Skeletal muscle tissue (tissue), 4 donors: ENCODE data around the gene ABCA6. TPM values are rescaled to one million over a fixed set of nuclear protein-coding genes. Genes with fewer than 3 reads are reported as not detected.

ENCODE experiments used
- H3K27ac ChIP-seq: one replicate; pipeline ENCODE4 v1.7.0; 2013; ENCODE audit warnings: mild to moderate bottlenecking, low read depth, low read length, inconsistent platforms
- H3K27me3 ChIP-seq, 3 donors: one replicate each; pipeline ENCODE4 v1.7.0; 2013; ENCODE audit warnings: low read length in 3 of 3; ENCODE audit not compliant: control insufficient read depth in 3 of 3, insufficient read depth in 3 of 3
- H3K36me3 ChIP-seq, 3 donors: one replicate each; pipeline ENCODE4 v1.7.0; 2013; ENCODE audit warnings: low read length in 3 of 3; ENCODE audit not compliant: control insufficient read depth in 3 of 3, insufficient read depth in 3 of 3
- H3K4me1 ChIP-seq, 3 donors: one replicate each; pipeline ENCODE4 v1.7.0; 2013; ENCODE audit warnings: low read length in 3 of 3, mild to moderate bottlenecking in 3 of 3; ENCODE audit not compliant: control insufficient read depth in 3 of 3, insufficient read depth in 3 of 3
- H3K4me3 ChIP-seq, 3 donors: one replicate each; pipeline ENCODE4 v1.7.0; 2013; ENCODE audit warnings: low read length in 3 of 3
- H3K9ac ChIP-seq, 3 donors: one replicate each; pipeline ENCODE4 v1.7.0; 2013; ENCODE audit warnings: low read length in 3 of 3, mild to moderate bottlenecking in 3 of 3, moderate library complexity in 2 of 3, low read depth in 1 of 3
- H3K9me3 ChIP-seq, 3 donors: one replicate each; pipeline ENCODE4 v1.7.0; 2013; ENCODE audit warnings: low read length in 3 of 3; ENCODE audit not compliant: control insufficient read depth in 3 of 3
- total RNA-seq: library from RNA; depleted of rRNA; stranded (reverse); fragments of >200 nt; gene quantifications from one replicate; pipeline ENCODE4 v1.2.3, GENCODE V29; 2014
- donor health status: Osteomylitis.

Gene ABCA6
- total RNA-seq, 1 donor from 2014 or later: 31.8 TPM

GRCh38 chr17:69064476-69064875, 77.2 kb downstream of the ABCA6 start:
- Histone ChIP-seq H3K4me1 (no peaks in the 10 kb centered on the region), H3K4me3 (no peak overlapping the region), H3K27me3 (no peaks in the 10 kb centered on the region), H3K36me3 (peaks cover 0 to 5% (median 2%) of the 10 kb centered on the region in 3 donors), H3K9me3 (no peaks in the 10 kb centered on the region), H3K9ac (no peak overlapping the region), H3K27ac (no peak overlapping the region)

- H3K9ac ChIP-seq: no peak overlapping the region
- no peaks in the 10 kb centered on the region for H3K27me3 ChIP-seq
- H3K4me3 ChIP-seq: no peak overlapping the region
- H3K27ac ChIP-seq: no peak overlapping the region
- peaks cover 0 to 1% (median 0%) of the 10 kb centered on the region in 3 donors for H3K9me3 ChIP-seq
- peaks cover 0 to 2% (median 1%) of the 10 kb centered on the region in 3 donors for H3K36me3 ChIP-seq
- no peaks in the 10 kb centered on the region for H3K4me1 ChIP-seq
These were observed 77.7 kb downstream of the ABCA6 start for GRCh38 chr17:69064001-69064400.

GRCh38 chr17:69062860-69063581, 78.7 kb downstream of the ABCA6 start:
- H3K27ac ChIP-seq: no peak overlapping the region
- no peak overlapping the region for H3K9ac ChIP-seq
- peaks cover 0 to 2% (median 0%) of the 10 kb centered on the region in 3 donors for H3K36me3 ChIP-seq
- no peaks in the 10 kb centered on the region for H3K27me3 ChIP-seq
- no peak overlapping the region for H3K4me3 ChIP-seq
- no peaks in the 10 kb centered on the region for H3K4me1 ChIP-seq
- H3K9me3 ChIP-seq: peaks cover 0 to 2% (median 0%) of the 10 kb centered on the region in 3 donors

GRCh38 chr17:69061721-69062556, 79.8 kb downstream of the ABCA6 start:
- H3K27ac ChIP-seq: no peak overlapping the region

GRCh38 chr17:69060822-69061221, 80.9 kb downstream of the ABCA6 start, which contains the start of gene ABCA9:
ABCA9 (minus strand) TSS chr17:69060927; CDS start chr17:69051126, 9,801 bp downstream.
- H3K27me3 ChIP-seq: no peaks in the 10 kb centered on the region
- peak within 1 kb of the TSS in 1 of 3 donors; percentile 46 for H3K4me3 ChIP-seq
- no peak within 1 kb of the TSS for H3K27ac ChIP-seq
- no peaks in the 10 kb centered on the region for H3K4me1 ChIP-seq
- no peak within 1 kb of the TSS for H3K9ac ChIP-seq
- peaks cover 0 to 2% (median 0%) of the 10 kb centered on the region in 3 donors for H3K36me3 ChIP-seq
- H3K9me3 ChIP-seq: peaks cover 0 to 4% (median 0%) of the 10 kb centered on the region in 3 donors

More at GRCh38 chr17:69061721-69062556, 79.8 kb downstream of the ABCA6 start:
- no peak overlapping the region for H3K9ac ChIP-seq
- H3K4me3 ChIP-seq: no peak overlapping the region
- no peaks in the 10 kb centered on the region for H3K27me3 ChIP-seq
- H3K9me3 ChIP-seq: peaks cover 0 to 2% (median 0%) of the 10 kb centered on the region in 3 donors
- no peaks in the 10 kb centered on the region for H3K4me1 ChIP-seq
- H3K36me3 ChIP-seq: peaks cover 0 to 3% (median 0%) of the 10 kb centered on the region in 3 donors

- no peaks in the 10 kb centered on the region for H3K4me1 ChIP-seq
- no peaks in the 10 kb centered on the region for H3K27me3 ChIP-seq
- H3K4me3 ChIP-seq: peak overlapping the region in 1 of 3 donors; percentile 46
- H3K9me3 ChIP-seq: peaks cover 0 to 4% (median 0%) of the 10 kb centered on the region in 3 donors
- H3K9ac ChIP-seq: no peak overlapping the region
- peaks cover 0 to 2% (median 0%) of the 10 kb centered on the region in 3 donors for H3K36me3 ChIP-seq
- no peak overlapping the region for H3K27ac ChIP-seq
These were observed 82.1 kb downstream of the ABCA6 start for GRCh38 chr17:69059458-69060175.

DNA sequence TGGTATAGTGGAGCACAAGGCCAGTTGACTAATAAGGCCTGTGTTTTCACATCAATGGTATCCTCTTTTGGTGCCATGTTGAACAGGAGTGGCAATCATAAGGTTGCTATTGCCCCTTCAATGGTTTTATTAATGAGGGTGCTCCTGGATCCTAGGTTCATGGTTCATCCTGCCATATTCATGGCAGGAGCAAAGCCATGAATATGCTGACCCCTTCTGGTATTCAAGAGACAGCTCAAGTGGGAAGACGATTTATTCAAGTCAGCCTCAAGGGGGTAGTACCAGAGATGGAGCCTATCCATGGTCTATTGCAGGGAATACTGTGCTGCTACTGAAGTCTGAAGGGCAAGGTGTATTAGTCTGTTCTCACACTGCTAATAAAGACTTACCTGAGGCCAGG, 83.5 kb downstream of the ABCA6 start:
- Histone ChIP-seq H3K4me1 (no peaks in the 10 kb centered on the region), H3K9ac (no peak overlapping the region), H3K36me3 (peaks cover 0 to 2% (median 0%) of the 10 kb centered on the region in 3 donors), H3K4me3 (no peak overlapping the region), H3K9me3 (peaks cover 0 to 4% (median 0%) of the 10 kb centered on the region in 3 donors), H3K27me3 (no peaks in the 10 kb centered on the region), H3K27ac (no peak overlapping the region)

DNA sequence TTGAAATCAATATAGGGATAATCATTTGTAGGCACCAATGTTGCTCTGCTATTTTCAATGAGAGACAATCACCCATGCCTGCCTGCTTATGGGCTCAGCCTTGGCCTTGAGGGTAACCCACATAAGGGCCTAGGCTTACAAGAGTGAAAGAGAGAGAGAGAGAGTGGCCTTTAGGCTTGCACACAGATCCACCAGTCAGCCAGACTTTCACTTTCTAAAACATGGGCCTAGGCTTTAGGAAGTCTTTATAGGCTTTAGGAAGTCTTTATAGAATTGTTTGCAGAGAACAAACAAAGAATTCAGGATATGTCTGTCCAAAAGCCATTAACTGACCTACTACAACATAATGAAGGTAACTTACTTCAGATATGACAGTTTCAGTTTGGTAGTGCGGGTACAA, 84.4 kb downstream of the ABCA6 start:
- no peaks in the 10 kb centered on the region for H3K4me1 ChIP-seq
- no peak overlapping the region for H3K27ac ChIP-seq
- H3K9me3 ChIP-seq: peaks cover 0 to 4% (median 0%) of the 10 kb centered on the region in 3 donors
- H3K4me3 ChIP-seq: no peak overlapping the region
- H3K27me3 ChIP-seq: no peaks in the 10 kb centered on the region
- no peak overlapping the region for H3K9ac ChIP-seq
- peaks cover 0 to 2% (median 0%) of the 10 kb centered on the region in 3 donors for H3K36me3 ChIP-seq

DNA sequence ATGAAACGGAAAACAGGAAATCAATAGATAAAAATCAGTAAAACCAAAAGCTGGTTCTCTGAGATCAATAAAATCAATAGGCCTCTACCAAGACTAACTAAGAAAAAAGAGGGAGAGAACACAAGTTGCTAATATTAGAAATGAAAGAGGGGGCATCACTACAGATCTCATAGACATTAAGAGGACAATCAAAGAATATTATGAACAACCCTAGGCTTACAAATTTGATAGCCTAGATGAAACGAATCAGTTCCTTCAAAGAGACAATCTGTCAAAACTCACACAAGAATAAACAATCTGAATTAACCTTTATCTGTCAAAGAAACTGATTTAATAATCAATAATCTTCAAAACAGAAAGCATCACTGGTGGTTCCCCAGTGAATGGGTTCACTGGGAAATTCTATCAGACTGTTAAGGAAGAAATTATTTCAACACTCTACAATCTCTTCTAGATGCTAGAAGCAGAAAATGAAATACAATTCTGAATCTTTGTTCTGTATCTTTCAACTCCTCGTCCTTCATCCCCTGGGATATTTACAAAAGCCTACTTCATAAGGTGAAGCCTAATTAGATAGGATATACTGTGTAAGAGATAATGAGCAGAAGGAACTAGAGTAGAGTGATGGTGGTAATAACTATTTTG, 85.4 kb downstream of the ABCA6 start:
- Histone ChIP-seq H3K27ac (no peak overlapping the region), H3K4me3 (no peak overlapping the region)

More for the DNA sequence above, 85.4 kb downstream of the ABCA6 start:
- Histone ChIP-seq H3K9me3 (peaks cover 0 to 4% (median 0%) of the 10 kb centered on the region in 3 donors), H3K27me3 (no peaks in the 10 kb centered on the region), H3K4me1 (no peaks in the 10 kb centered on the region), H3K36me3 (peaks cover 0 to 2% (median 0%) of the 10 kb centered on the region in 3 donors), H3K9ac (no peak overlapping the region)
